ENCODE results near the gene RNF175.

DNA sequence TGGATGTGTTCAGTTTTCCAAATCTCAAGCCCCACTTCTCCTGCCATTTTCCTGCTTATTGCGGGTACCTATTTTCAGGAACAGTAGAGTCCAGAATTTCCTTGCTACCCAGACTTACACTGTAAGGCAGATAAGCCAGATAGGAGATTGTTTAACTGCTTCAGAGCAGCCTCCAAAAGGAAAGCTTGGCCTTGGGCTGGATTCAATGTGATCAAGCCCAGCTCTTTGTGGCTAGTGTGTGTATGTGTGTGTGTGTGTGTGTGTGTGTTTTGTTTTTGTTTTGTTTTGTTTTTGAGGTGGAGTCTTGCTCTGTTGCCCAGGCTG lies 34.0 kb downstream of the RNF175 start:
- TF ChIP-seq, protein P1, sequence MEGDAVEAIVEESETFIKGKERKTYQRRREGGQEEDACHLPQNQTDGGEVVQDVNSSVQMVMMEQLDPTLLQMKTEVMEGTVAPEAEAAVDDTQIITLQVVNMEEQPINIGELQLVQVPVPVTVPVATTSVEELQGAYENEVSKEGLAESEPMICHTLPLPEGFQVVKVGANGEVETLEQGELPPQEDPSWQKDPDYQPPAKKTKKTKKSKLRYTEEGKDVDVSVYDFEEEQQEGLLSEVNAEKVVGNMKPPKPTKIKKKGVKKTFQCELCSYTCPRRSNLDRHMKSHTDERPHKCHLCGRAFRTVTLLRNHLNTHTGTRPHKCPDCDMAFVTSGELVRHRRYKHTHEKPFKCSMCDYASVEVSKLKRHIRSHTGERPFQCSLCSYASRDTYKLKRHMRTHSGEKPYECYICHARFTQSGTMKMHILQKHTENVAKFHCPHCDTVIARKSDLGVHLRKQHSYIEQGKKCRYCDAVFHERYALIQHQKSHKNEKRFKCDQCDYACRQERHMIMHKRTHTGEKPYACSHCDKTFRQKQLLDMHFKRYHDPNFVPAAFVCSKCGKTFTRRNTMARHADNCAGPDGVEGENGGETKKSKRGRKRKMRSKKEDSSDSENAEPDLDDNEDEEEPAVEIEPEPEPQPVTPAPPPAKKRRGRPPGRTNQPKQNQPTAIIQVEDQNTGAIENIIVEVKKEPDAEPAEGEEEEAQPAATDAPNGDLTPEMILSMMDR (conservative IDR thresholded peaks at IDR 0.05), result no peak
- TF ChIP-seq ZFX (IDR thresholded peaks at IDR 0.05), result no peak

Measured in C4-2B (cell line).